Measurements from ENCODE around the gene CLDN11.

Gene CLDN11

DNA sequence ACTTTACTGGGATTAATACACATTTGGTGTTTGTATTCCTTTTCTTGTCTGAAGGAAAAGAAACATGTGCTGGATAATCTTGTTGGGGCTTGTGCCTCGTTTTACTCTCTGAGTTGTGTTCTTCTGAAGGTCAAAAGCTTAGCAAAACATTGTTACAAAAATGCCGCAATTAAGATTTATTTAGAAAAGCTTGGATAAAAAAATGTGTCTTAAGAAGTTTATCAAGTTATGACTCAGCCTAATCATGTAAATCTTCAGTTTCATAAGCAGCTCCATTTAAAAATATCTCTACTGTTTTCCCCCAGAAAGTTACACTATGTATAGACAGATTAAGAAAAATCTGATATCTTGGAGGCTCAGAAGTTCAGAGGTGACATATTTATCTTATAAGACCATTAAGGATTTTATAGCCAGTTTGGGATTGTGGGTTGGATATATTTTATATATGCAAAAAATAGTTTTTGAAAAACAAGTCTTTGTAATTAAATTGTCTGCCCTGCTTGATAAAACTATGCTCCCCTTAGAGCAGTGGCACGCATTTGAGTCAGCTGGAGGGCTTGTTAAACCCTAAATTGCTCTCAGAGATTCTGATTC lies 56.5 kb downstream of the CLDN11 start:
- 93% methylated on average over 3 of the region's 3 CpGs for whole genome bisulfite sequencing

DNA sequence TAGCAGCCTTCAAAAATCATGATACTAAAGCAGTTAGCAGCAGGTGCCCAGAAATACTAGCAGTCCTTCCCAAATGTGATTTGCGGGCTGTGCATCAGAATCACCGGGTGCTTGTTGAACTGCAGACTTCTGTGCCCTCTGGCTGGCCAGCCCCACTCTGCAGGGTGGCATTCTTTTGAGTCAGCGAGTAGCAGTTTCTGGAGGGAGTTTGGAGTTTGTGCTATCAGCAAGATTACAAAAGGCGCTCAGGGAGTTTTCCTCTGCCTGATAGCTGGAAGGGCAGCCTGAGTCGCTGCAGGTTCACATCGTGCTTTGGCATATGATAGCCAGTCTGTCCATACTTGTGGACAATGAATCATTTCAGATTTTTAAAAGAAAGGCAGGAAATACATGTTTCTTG lies 57.6 kb downstream of the CLDN11 start:
- Histone ChIP-seq H3K27ac (ENCODE audit: low read depth, low read length) (no peak overlapping the region), H3K27me3 (ENCODE audit: insufficient read depth, low read length) (no peaks in the 10 kb centered on the region), H3K4me1 (ENCODE audit: insufficient read depth, low read length) (peaks cover 10% of the 10 kb centered on the region; the same call in 1 of the 2 replicates), H3K9me3 (ENCODE audit: insufficient read depth, low read depth, low read length) (no peaks in the 10 kb centered on the region), H3K4me3 (ENCODE audit: low read length) (no peak overlapping the region), H3K36me3 (ENCODE audit: insufficient read depth, low read length) (no peaks in the 10 kb centered on the region), H3K9ac (ENCODE audit: low read depth, low read length) (no peak overlapping the region)
- WGBS = 37% methylated on average over 6 of the region's 6 CpGs

More for the DNA sequence above, 56.5 kb downstream of the CLDN11 start:
- no peak overlapping the region for H3K9ac ChIP-seq (ENCODE audit: low read depth, low read length)
- H3K9me3 ChIP-seq (ENCODE audit: insufficient read depth, low read depth, low read length) = no peaks in the 10 kb centered on the region
- H3K4me3 ChIP-seq (ENCODE audit: low read length) = no peak overlapping the region
- peaks cover 10% of the 10 kb centered on the region for H3K4me1 ChIP-seq (ENCODE audit: insufficient read depth, low read length)
- H3K27ac ChIP-seq (ENCODE audit: low read depth, low read length) = no peak overlapping the region
- no peaks in the 10 kb centered on the region for H3K36me3 ChIP-seq (ENCODE audit: insufficient read depth, low read length)
- no peaks in the 10 kb centered on the region for H3K27me3 ChIP-seq (ENCODE audit: insufficient read depth, low read length)

- H3K4me3 ChIP-seq (ENCODE audit: low read length) = no peak overlapping the region
- WGBS = no CpG with 5 or more reads among the region's 2 CpGs
- no peaks in the 10 kb centered on the region for H3K27me3 ChIP-seq (ENCODE audit: insufficient read depth, low read length)
- no peaks in the 10 kb centered on the region for H3K36me3 ChIP-seq (ENCODE audit: insufficient read depth, low read length)
- H3K27ac ChIP-seq (ENCODE audit: low read depth, low read length) = no peak overlapping the region
- no peak overlapping the region for H3K9ac ChIP-seq (ENCODE audit: low read depth, low read length)
- no peaks in the 10 kb centered on the region for H3K9me3 ChIP-seq (ENCODE audit: insufficient read depth, low read depth, low read length)
- H3K4me1 ChIP-seq (ENCODE audit: insufficient read depth, low read length) = peaks cover 10% of the 10 kb centered on the region; the same call in 1 of the 2 replicates
These were observed 58.7 kb downstream of the CLDN11 start for GRCh38 chr3:170477395-170477794.

DNA sequence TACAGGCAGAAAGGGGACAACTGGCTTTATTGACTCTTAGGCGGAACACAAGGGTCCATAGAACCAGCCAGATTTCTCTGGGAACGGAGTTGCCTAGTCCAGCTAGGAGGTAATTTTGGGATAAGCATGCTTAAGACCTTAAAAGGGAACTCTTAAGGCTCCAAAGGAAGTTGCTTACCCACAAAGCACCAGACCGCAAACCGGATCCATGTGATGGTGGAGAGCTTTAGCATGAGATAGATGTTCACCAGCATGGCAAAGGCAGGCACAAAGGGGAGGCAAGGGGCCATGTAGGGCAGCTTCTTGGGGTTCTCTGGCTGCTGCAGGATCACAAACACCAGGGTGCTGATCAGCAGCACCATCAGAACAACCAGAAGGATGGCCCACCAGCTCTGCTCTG lies 61.4 kb downstream of the CLDN11 start:
- Histone ChIP-seq H3K36me3 (ENCODE audit: insufficient read depth, low read length) (no peaks in the 10 kb centered on the region), H3K4me1 (ENCODE audit: insufficient read depth, low read length) (peaks cover 7% of the 10 kb centered on the region; the same call in 1 of the 2 replicates), H3K9ac (ENCODE audit: low read depth, low read length) (no peak overlapping the region), H3K27ac (ENCODE audit: low read depth, low read length) (no peak overlapping the region), H3K27me3 (ENCODE audit: insufficient read depth, low read length) (no peaks in the 10 kb centered on the region), H3K9me3 (ENCODE audit: insufficient read depth, low read depth, low read length) (no peaks in the 10 kb centered on the region), H3K4me3 (ENCODE audit: low read length) (no peak overlapping the region)
- 93% methylated on average over 4 of the region's 4 CpGs for WGBS

DNA sequence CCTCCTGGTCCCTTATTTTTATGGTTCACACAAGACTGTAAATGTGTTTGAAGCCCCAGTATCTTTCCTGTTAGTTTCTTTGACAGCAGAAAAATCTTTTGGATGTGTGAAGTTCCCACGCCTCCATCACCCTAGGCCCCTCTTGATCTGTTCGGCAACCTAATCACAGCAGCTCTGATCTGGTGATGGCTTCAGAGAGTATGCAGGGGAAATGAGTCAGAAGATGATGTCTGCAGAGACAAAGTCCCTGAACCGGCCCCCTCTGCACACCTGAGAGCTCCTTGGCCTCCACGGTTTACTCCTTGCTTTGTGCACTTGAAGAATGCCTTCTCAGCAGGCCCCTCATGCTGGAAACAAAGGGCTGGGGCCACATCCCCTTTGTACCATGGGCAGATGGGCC lies 63.5 kb downstream of the CLDN11 start:
- WGBS = 72% methylated on average over 4 of the region's 4 CpGs
- Histone ChIP-seq H3K27me3 (ENCODE audit: insufficient read depth, low read length) (no peaks in the 10 kb centered on the region), H3K4me3 (ENCODE audit: low read length) (no peak overlapping the region), H3K9me3 (ENCODE audit: insufficient read depth, low read depth, low read length) (no peaks in the 10 kb centered on the region), H3K36me3 (ENCODE audit: insufficient read depth, low read length) (no peaks in the 10 kb centered on the region), H3K9ac (ENCODE audit: low read depth, low read length) (no peak overlapping the region), H3K27ac (ENCODE audit: low read depth, low read length) (no peak overlapping the region), H3K4me1 (ENCODE audit: insufficient read depth, low read length) (peaks cover 4% of the 10 kb centered on the region; the same call in 1 of the 2 replicates)

- WGBS = 72% methylated on average over 4 of the region's 5 CpGs
- Histone ChIP-seq H3K27ac (ENCODE audit: low read depth, low read length) (no peak overlapping the region), H3K4me3 (ENCODE audit: low read length) (no peak overlapping the region), H3K36me3 (ENCODE audit: insufficient read depth, low read length) (no peaks in the 10 kb centered on the region), H3K27me3 (ENCODE audit: insufficient read depth, low read length) (no peaks in the 10 kb centered on the region), H3K4me1 (ENCODE audit: insufficient read depth, low read length) (peaks cover 9% of the 10 kb centered on the region; the same call in 1 of the 2 replicates), H3K9me3 (ENCODE audit: insufficient read depth, low read depth, low read length) (no peaks in the 10 kb centered on the region), H3K9ac (ENCODE audit: low read depth, low read length) (no peak overlapping the region)
These were observed 65.0 kb downstream of the CLDN11 start for GRCh38 chr3:170483485-170484262.

Data from HUES64 (cell line).